ENCODE results near the gene U2SURP.
"Not testable (repeated sequence)": the region's sequence is repeated elsewhere in the genome, so short reads cannot be mapped to it uniquely, and the experiment has no call there.

The U2SURP gene

GRCh38 chr3:142976621-142977398 lies 24.6 kb upstream of the U2SURP start:
- no peak for DNase-seq (ENCODE audit: low read depth)

- no peak for DNase-seq (ENCODE audit: low read depth)
Measured at GRCh38 chr3:142977399-142977728, 24.0 kb upstream of the U2SURP start.

GRCh38 chr3:142981108-142981507 lies 20.3 kb upstream of the U2SURP start:
- DNase-seq (ENCODE audit: low read depth) = no peak

GRCh38 chr3:142982038-142982773 lies 19.2 kb upstream of the U2SURP start:
- no peak for DNase-seq (ENCODE audit: low read depth)

- no peak for DNase-seq (ENCODE audit: low read depth)
Measured at GRCh38 chr3:142983318-142983717, 18.1 kb upstream of the U2SURP start.

- DNase-seq (ENCODE audit: low read depth) = no peak
Measured at GRCh38 chr3:142984255-142984654, 17.1 kb upstream of the U2SURP start.

- no peak for DNase-seq (ENCODE audit: low read depth)
Measured at GRCh38 chr3:142987080-142987700, 14.2 kb upstream of the U2SURP start.

GRCh38 chr3:142987707-142988106 lies 13.7 kb upstream of the U2SURP start:
- DNase-seq (ENCODE audit: low read depth) = no peak

GRCh38 chr3:142988221-142988620 lies 13.1 kb upstream of the U2SURP start:
- DNase-seq (ENCODE audit: low read depth) = not testable (repeated sequence)

- DNase-seq (ENCODE audit: low read depth) = not testable (repeated sequence)
Measured at GRCh38 chr3:142988826-142989225, 12.5 kb upstream of the U2SURP start.

- DNase-seq (ENCODE audit: low read depth) = no peak
Measured at GRCh38 chr3:142990721-142991120, 10.6 kb upstream of the U2SURP start.

- no peak for DNase-seq (ENCODE audit: low read depth)
Measured at GRCh38 chr3:142992323-142992722, 9.0 kb upstream of the U2SURP start.

GRCh38 chr3:142993958-142994442 lies 7.4 kb upstream of the U2SURP start:
- peak; percentile 24 for DNase-seq (ENCODE audit: low read depth)

- DNase-seq (ENCODE audit: low read depth) = no peak
Measured at GRCh38 chr3:142997330-142997729, 4.0 kb upstream of the U2SURP start.

GRCh38 chr3:142998439-142998838 lies 2.9 kb upstream of the U2SURP start:
- DNase-seq (ENCODE audit: low read depth) = no peak

- no peak for DNase-seq (ENCODE audit: low read depth)
Measured at GRCh38 chr3:142999881-143000280, 1.5 kb upstream of the U2SURP start.

- DNase-seq (ENCODE audit: low read depth) = no peak
Measured at GRCh38 chr3:143000528-143000927, 842 bp upstream of the U2SURP start.

- DNase-seq (ENCODE audit: low read depth) = no peak
Measured at GRCh38 chr3:143001034-143001368, 369 bp upstream of the U2SURP start.

GRCh38 chr3:143002083-143002712 lies 828 bp downstream of the U2SURP start:
- DNase-seq (ENCODE audit: low read depth) = peak; percentile 15

- no peak for DNase-seq (ENCODE audit: low read depth)
Measured at GRCh38 chr3:143002727-143003126, 1.4 kb downstream of the U2SURP start.

GRCh38 chr3:143004823-143005222 lies 3.5 kb downstream of the U2SURP start:
- DNase-seq (ENCODE audit: low read depth) = no peak

GRCh38 chr3:143010024-143010423 lies 8.7 kb downstream of the U2SURP start:
- no peak for DNase-seq (ENCODE audit: low read depth)

GRCh38 chr3:143011705-143012104 lies 10.3 kb downstream of the U2SURP start:
- no peak for DNase-seq (ENCODE audit: low read depth)

Data from activated T-cell treated with anti-CD3 and anti-CD28 coated beads for 24 hours (primary cell).